Activated CD8-positive, alpha-beta T cell treated with anti-CD3 and anti-CD28 coated beads, Interleukin-2, amount 10 ng/mL, durations not matched to agents 7 days and 5 days (primary cell): Measurements from ENCODE around the gene ANO4. TPM values are rescaled to one million over a fixed set of nuclear protein-coding genes. Genes with fewer than 3 reads are reported as not detected.

Experiments used
- ATAC-seq: fragments of 150-1000 bp; cut with Tn5 transposase; one replicate; pipeline ENCODE4 v1.10.0; 2021; ENCODE audit warnings: moderate library complexity
- CTCF ChIA-PET: fragments of 350-600 bp; sonication (Branson Sonifier 250); formaldehyde crosslinking; loops from one replicate; lab custom pipeline; 2021; ENCODE audit warnings: antibody characterized with exemption; lab: Charles Lee
- POLR2A ChIA-PET: fragments of 350-600 bp; sonication (Branson Sonifier 250); formaldehyde crosslinking; loops from one replicate; lab custom pipeline; 2021; ENCODE audit warnings: antibody characterized with exemption; lab: Charles Lee
- DNase-seq: peaks from one replicate; pipeline ENCODE4 v3.0.0-alpha.2; 2020
- H3K27ac Mint-ChIP-seq: one replicate; pipeline ENCODE4 v1.8.0; 2021; ENCODE audit warnings: mild to moderate bottlenecking, mixed read lengths
- H3K27me3 Mint-ChIP-seq: one replicate; pipeline ENCODE4 v1.8.0; 2021; ENCODE audit warnings: low read depth, mixed read lengths
- H3K36me3 Mint-ChIP-seq: one replicate; pipeline ENCODE4 v1.8.0; 2021; ENCODE audit warnings: low read depth, mixed read lengths
- H3K4me1 Mint-ChIP-seq: one replicate; pipeline ENCODE4 v1.8.0; 2021; ENCODE audit warnings: low read depth, mixed read lengths
- H3K4me3 Mint-ChIP-seq: one replicate; pipeline ENCODE4 v1.8.0; 2021; ENCODE audit warnings: mild to moderate bottlenecking, mixed read lengths
- H3K9me3 Mint-ChIP-seq: one replicate; pipeline ENCODE4 v1.8.0; 2022; ENCODE audit warnings: mixed read lengths; ENCODE audit not compliant: insufficient read depth
- total RNA-seq, 2 experiments: library from RNA; stranded (reverse); gene quantifications; one replicate each; pipeline ENCODE4 v1.2.3, GENCODE V29; 2021

ANO4 gene
- total RNA-seq, 2 experiments from 2014 or later = not detected

DNA sequence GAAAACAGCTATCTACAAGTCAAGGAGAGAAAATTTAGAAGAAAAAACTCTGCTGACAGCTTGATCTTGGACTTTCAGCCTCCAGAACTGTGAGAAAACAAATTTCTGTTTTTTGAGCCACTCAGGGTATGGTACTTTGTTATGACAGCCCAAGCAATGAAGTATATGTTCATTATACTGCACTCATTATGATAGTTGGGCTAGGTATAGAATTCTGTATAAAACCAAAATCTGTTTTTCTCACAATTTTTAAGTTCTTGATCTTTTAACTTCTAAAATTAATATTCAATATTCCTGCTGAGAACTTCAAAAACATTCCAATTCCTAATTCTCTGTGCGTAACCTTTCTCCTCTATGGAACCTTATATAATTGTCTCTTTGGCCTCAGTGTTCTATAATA lies 214.7 kb downstream of the ANO4 start:
- H3K27me3 Mint-ChIP-seq = no peaks in the 10 kb centered on the region
- H3K9me3 Mint-ChIP-seq = peaks cover 20% of the 10 kb centered on the region
- H3K27ac Mint-ChIP-seq = no peak overlapping the region
- no peaks in the 10 kb centered on the region for H3K4me1 Mint-ChIP-seq
- ATAC-seq = no peak
- CTCF ChIA-PET = no interaction called here
- DNase-seq = no peak
- POLR2A ChIA-PET = no interaction called here
- H3K36me3 Mint-ChIP-seq = no peaks in the 10 kb centered on the region
- no peak overlapping the region for H3K4me3 Mint-ChIP-seq

GRCh38 chr12:101010896-101011295 lies 216.3 kb downstream of the ANO4 start:
- Mint-ChIP-seq H3K9me3 (peaks cover 20% of the 10 kb centered on the region), H3K27ac (no peak overlapping the region), H3K4me3 (no peak overlapping the region), H3K36me3 (no peaks in the 10 kb centered on the region), H3K4me1 (no peaks in the 10 kb centered on the region), H3K27me3 (no peaks in the 10 kb centered on the region)
- DNase-seq (no peak), ATAC-seq (no peak)
- POLR2A ChIA-PET = no interaction called here
- CTCF ChIA-PET = no interaction called here

DNA sequence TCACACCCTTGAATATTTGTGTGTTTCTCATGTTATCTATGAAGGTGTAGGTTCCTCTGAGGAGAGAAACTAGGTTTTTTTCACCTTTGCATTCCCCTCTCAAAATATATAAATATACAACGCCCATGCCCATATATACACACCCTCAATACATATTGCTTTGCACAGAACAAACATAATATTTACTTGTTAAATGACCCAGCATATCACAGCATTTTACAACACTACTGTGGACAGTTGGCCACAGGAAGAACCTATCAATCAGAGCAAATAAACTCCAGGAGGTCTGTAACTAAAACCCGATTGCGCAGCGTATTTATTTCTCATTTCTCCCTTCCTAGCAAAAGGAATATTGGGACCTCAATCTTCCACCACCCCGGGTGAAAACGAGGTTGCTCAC lies 219.4 kb downstream of the ANO4 start:
- Mint-ChIP-seq H3K4me1 (no peaks in the 10 kb centered on the region), H3K36me3 (no peaks in the 10 kb centered on the region), H3K27ac (no peak overlapping the region)

GRCh38 chr12:101015044-101015443 lies 220.5 kb downstream of the ANO4 start:
- Mint-ChIP-seq H3K4me3 (no peak overlapping the region), H3K4me1 (no peaks in the 10 kb centered on the region), H3K9me3 (peaks cover 1% of the 10 kb centered on the region), H3K27me3 (no peaks in the 10 kb centered on the region), H3K27ac (no peak overlapping the region), H3K36me3 (no peaks in the 10 kb centered on the region)
- DNase-seq (no peak), ATAC-seq (no peak)
- ChIA-PET POLR2A (interaction anchor here (0.8 kb wide), 1 partner anchor 13 kb away, joined by 3 read pairs; no protein-coding TSS in a partner anchor), CTCF (no interaction called here)

More for the DNA sequence above, 219.4 kb downstream of the ANO4 start:
- DNase-seq (no peak), ATAC-seq (no peak)
- H3K9me3 Mint-ChIP-seq = peaks cover 12% of the 10 kb centered on the region
- CTCF ChIA-PET = no interaction called here
- H3K27me3 Mint-ChIP-seq = no peaks in the 10 kb centered on the region
- POLR2A ChIA-PET = no interaction called here
- no peak overlapping the region for H3K4me3 Mint-ChIP-seq

DNA sequence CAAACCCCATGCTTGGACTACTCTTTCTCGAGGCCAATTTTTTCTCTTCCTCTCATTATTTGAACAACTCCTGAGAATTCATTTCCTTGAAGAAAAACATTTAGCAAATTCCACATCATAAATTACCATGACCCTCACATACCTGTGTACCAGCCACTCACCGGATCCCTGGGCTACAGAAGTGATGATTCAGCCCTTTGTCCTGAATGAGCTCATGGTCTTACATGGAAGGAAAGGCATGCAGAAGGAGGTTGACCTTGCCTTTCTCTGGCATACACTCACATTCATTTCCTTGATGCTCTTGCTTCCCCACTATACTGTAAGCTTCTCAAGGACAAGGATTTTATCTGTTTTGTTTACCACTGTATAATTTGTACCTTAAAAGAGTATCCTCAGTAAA lies 224.0 kb downstream of the ANO4 start:
- no peaks in the 10 kb centered on the region for H3K9me3 Mint-ChIP-seq
- CTCF ChIA-PET = no interaction called here
- ATAC-seq (no peak), DNase-seq (no peak)
- POLR2A ChIA-PET = no interaction called here
- H3K4me1 Mint-ChIP-seq = no peaks in the 10 kb centered on the region
- no peak overlapping the region for H3K27ac Mint-ChIP-seq
- no peak overlapping the region for H3K4me3 Mint-ChIP-seq
- no peaks in the 10 kb centered on the region for H3K27me3 Mint-ChIP-seq
- no peaks in the 10 kb centered on the region for H3K36me3 Mint-ChIP-seq

- ChIA-PET POLR2A (no interaction called here), CTCF (no interaction called here)
- H3K36me3 Mint-ChIP-seq = no peaks in the 10 kb centered on the region
- no peaks in the 10 kb centered on the region for H3K27me3 Mint-ChIP-seq
- no peak overlapping the region for H3K27ac Mint-ChIP-seq
- DNase-seq = no peak
- H3K9me3 Mint-ChIP-seq = no peaks in the 10 kb centered on the region
- no peak overlapping the region for H3K4me3 Mint-ChIP-seq
- ATAC-seq = no peak
- H3K4me1 Mint-ChIP-seq = no peaks in the 10 kb centered on the region
Observed at GRCh38 chr12:101019201-101019600, 224.6 kb downstream of the ANO4 start.

DNA sequence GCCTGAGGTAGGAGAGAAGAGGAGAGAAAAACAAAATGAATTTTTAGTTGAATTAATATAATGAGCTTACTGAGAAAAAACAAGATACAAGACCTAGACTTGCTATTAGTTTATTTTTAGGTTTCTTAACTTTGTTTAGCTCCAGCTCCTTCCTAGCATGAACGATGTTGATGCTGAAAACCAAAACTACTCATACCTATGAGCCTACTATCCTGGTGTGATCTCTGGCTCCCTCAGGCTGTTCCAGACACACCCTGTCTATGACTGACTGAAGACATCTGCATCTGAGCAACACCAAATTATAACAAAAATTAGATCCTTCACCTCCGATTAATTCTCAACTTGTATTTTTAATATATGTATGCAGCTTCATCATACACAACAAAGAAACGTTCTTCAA lies 225.1 kb downstream of the ANO4 start:
- Mint-ChIP-seq H3K4me1 (no peaks in the 10 kb centered on the region), H3K27ac (no peak overlapping the region), H3K27me3 (no peaks in the 10 kb centered on the region), H3K36me3 (no peaks in the 10 kb centered on the region), H3K4me3 (no peak overlapping the region), H3K9me3 (no peaks in the 10 kb centered on the region)
- POLR2A ChIA-PET = no interaction called here
- no peak for DNase-seq
- CTCF ChIA-PET = no interaction called here
- no peak for ATAC-seq

DNA sequence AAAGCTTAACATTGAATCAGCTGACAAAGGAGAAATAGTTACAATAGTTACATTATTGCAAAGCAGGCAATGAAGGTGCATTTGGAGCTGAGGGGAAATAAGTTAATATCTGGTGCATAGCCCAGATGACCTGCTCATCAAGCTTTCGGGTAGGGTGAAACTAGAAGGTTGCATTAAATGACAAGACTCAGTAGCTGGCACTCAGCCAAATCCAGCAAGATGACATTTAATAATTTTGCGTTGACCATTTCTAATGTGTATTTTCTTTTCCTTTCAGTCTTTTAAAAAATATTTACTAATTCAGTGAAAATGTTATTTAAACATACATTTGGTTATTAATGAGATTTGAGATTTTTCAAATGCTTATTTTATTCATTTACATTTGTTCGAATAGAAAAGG lies 226.9 kb downstream of the ANO4 start:
- H3K9me3 Mint-ChIP-seq = no peaks in the 10 kb centered on the region
- POLR2A ChIA-PET = no interaction called here
- DNase-seq = no peak

GRCh38 chr12:101021911-101022388 lies 227.4 kb downstream of the ANO4 start:
- CTCF ChIA-PET = interaction anchor here (0.9 kb wide), 1 partner anchor 23 kb away, joined by 3 read pairs; no protein-coding TSS in a partner anchor
- ATAC-seq = no peak
- POLR2A ChIA-PET = no interaction called here

More for the DNA sequence above, 226.9 kb downstream of the ANO4 start:
- Mint-ChIP-seq H3K36me3 (no peaks in the 10 kb centered on the region), H3K27ac (no peak overlapping the region), H3K4me1 (no peaks in the 10 kb centered on the region), H3K27me3 (no peaks in the 10 kb centered on the region), H3K4me3 (no peak overlapping the region)
- ATAC-seq = no peak
- CTCF ChIA-PET = interaction anchor here (0.9 kb wide), 1 partner anchor 23 kb away, joined by 3 read pairs; no protein-coding TSS in a partner anchor

DNA sequence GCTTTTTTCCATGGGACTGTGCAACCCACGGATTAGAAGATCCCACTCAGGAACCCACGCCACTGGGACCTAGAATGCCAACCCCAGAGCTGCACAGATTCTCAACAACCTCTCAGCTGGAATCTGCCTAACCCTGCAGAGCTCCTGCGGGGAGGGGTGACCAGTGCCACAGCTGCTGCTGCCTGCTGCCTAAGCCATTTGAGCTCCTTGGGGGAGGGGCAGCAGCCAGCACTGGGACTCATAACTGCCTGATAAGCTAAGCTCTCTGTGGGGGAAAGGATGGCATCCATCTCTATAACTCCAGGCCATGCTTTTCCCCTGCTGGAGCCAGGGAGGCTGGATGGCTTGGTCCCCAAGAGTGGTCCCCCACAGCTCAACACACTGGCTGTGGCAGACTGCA lies 232.6 kb downstream of the ANO4 start:
- DNase-seq (no peak), ATAC-seq (no peak)
- Mint-ChIP-seq H3K9me3 (peaks cover 8% of the 10 kb centered on the region), H3K27me3 (no peaks in the 10 kb centered on the region), H3K36me3 (no peaks in the 10 kb centered on the region), H3K4me3 (no peak overlapping the region), H3K4me1 (no peaks in the 10 kb centered on the region), H3K27ac (no peak overlapping the region)
- ChIA-PET POLR2A (no interaction called here), CTCF (no interaction called here)

More at GRCh38 chr12:101021911-101022388, 227.4 kb downstream of the ANO4 start:
- no peaks in the 10 kb centered on the region for H3K36me3 Mint-ChIP-seq
- no peaks in the 10 kb centered on the region for H3K4me1 Mint-ChIP-seq
- no peak overlapping the region for H3K4me3 Mint-ChIP-seq
- H3K27ac Mint-ChIP-seq = no peak overlapping the region
- H3K9me3 Mint-ChIP-seq = peaks cover 3% of the 10 kb centered on the region
- DNase-seq = no peak
- H3K27me3 Mint-ChIP-seq = no peaks in the 10 kb centered on the region

DNA sequence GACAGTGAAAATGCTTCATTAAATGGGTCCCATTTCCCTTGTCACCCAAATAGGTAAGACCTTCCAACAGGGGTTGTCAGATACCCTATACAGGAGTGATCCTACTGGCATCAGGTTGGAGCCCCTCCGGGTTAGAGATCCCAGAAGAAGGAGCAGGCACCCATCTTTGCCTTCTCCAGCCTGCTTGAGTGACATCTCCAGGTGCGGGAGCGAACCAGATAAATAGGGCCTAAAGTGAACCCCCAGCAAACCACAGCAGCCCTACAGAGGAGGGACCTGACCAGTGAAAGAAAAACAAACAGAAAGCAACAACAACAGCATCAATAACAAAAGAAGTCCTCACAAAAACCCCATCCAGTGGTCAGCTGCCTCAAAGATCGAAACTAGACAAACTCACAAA lies 233.2 kb downstream of the ANO4 start:
- ATAC-seq (no peak), DNase-seq (no peak)
- no peak overlapping the region for H3K27ac Mint-ChIP-seq
- peaks cover 8% of the 10 kb centered on the region for H3K9me3 Mint-ChIP-seq
- no peak overlapping the region for H3K4me3 Mint-ChIP-seq
- H3K4me1 Mint-ChIP-seq = no peaks in the 10 kb centered on the region
- ChIA-PET POLR2A (interaction anchor here (0.5 kb wide), 1 partner anchor 13 kb away, joined by 3 read pairs; no protein-coding TSS in a partner anchor), CTCF (no interaction called here)
- H3K36me3 Mint-ChIP-seq = no peaks in the 10 kb centered on the region
- no peaks in the 10 kb centered on the region for H3K27me3 Mint-ChIP-seq

DNA sequence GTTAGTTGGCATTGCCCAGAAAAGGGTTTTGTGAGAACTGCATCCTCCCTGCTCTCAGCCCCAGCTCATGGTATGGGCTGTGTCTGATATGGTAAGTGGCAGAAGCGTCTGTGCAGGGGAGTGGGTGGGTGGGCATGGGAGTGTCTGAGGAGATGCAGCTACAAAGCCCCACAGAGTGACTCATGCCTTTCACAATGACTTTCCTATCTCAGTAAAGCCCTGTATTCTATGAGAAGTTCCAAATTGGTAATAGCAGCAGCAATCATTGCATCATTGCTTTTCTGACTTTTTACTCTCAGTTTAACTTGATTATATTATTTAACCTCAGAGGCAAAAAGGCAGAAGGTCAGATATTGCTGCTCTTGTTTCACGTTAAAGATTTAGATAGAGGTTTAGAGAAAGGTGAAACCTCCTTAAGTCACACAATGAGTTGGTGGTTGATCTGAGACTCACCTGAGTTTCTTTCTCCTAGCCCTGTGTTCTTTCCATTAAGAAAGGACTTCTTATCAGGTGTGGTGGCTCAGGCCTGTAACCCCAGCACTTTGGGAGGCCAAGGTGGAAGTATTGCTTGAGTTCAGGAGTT lies 243.8 kb downstream of the ANO4 start:
- no peaks in the 10 kb centered on the region for H3K27me3 Mint-ChIP-seq
- CTCF ChIA-PET = no interaction called here
- ATAC-seq = no peak
- POLR2A ChIA-PET = no interaction called here
- peaks cover 5% of the 10 kb centered on the region for H3K9me3 Mint-ChIP-seq
- DNase-seq = no peak
- H3K4me1 Mint-ChIP-seq = no peaks in the 10 kb centered on the region
- no peak overlapping the region for H3K4me3 Mint-ChIP-seq
- H3K36me3 Mint-ChIP-seq = no peaks in the 10 kb centered on the region
- no peak overlapping the region for H3K27ac Mint-ChIP-seq
